ENCODE results near the gene RFX3. TPM values are rescaled to one million over a fixed set of nuclear protein-coding genes. Genes with fewer than 3 reads are reported as not detected.

Gene RFX3
- total RNA-seq, 1 donor from 2014 or later: 12.1 TPM

DNA sequence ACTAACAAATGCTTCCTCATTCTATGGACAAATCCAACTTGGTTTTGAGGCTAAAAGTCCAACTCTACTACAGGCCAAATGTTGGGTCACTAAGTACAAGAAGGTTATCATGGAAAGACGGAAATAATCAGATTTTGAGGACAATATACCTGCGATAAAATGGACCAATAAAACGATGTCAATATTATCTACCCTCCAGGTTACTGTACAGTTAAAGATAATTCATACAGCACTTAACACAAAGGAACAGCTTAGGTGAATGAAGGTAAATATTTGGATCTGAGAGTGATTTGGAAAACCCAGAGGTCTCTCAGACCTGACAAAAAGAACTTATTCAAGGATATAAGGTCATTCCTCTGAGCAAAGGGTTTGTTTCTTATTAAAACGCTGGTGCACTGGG lies 352.4 kb downstream of the RFX3 start:
- H3K27me3 Mint-ChIP-seq (ENCODE audit: low read depth, unreplicated experiment): no peaks in the 10 kb centered on the region

DNA sequence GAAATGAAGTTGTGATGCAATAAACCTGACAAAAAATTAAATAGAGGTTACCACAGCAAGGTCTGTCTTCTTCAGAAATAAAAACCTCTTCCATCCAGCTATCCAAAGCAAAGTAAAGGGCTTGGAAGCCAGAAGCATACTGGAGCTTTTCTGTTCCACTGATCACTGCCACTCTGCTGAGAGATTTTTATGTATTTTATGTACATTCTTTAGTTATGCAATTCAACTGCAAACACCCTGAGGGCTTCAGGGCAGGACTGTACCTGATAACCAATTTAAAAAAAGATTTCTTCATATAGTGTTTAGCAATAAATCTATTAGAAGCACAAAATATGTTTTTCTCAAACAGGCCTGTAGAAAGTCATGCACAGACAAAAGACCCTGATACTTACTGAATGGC lies 355.0 kb downstream of the RFX3 start:
- Histone ChIP-seq H3K4me1 (ENCODE audit: insufficient read depth, low read length) (no peaks in the 10 kb centered on the region), H3K4me2 (ENCODE audit: low read length) (no peak overlapping the region), H3K9ac (ENCODE audit: low read length) (no peak overlapping the region), H3K27me3 (ENCODE audit: insufficient read depth, low read length) (no peaks in the 10 kb centered on the region), H3K36me3 (ENCODE audit: insufficient read depth, low read length) (no peaks in the 10 kb centered on the region), H2AFZ (ENCODE audit: low read depth, low read length) (no peak overlapping the region), H3K4me3 (ENCODE audit: insufficient read depth, low read depth, low read length) (no peak overlapping the region), H4K20me1 (ENCODE audit: insufficient read depth, low read length) (no peaks in the 10 kb centered on the region), H3K9me3 (ENCODE audit: insufficient read depth, low read depth, low read length) (no peaks in the 10 kb centered on the region), H3K27ac (ENCODE audit: low read depth, low read length) (no peak overlapping the region), H3K79me2 (ENCODE audit: insufficient read depth, low read length) (no peaks in the 10 kb centered on the region)
- Mint-ChIP-seq H3K4me3 (ENCODE audit: unreplicated experiment) (no peak overlapping the region), H3K27ac (ENCODE audit: unreplicated experiment) (no peak overlapping the region), H3K4me1 (ENCODE audit: low read depth, unreplicated experiment) (peaks cover 2% of the 10 kb centered on the region), H3K36me3 (ENCODE audit: low read depth, unreplicated experiment) (no peaks in the 10 kb centered on the region), H3K27me3 (ENCODE audit: low read depth, unreplicated experiment) (no peaks in the 10 kb centered on the region), H3K9me3 (ENCODE audit: unreplicated experiment) (no peaks in the 10 kb centered on the region)
- no peak for FAIRE-seq
- DNase-seq (ENCODE audit: low read depth): no peak
- TF ChIP-seq EZH2 (IDR thresholded peaks at IDR 0.05; ENCODE audit: insufficient read depth, low read length): no peak
- TF ChIP-seq, protein P1, sequence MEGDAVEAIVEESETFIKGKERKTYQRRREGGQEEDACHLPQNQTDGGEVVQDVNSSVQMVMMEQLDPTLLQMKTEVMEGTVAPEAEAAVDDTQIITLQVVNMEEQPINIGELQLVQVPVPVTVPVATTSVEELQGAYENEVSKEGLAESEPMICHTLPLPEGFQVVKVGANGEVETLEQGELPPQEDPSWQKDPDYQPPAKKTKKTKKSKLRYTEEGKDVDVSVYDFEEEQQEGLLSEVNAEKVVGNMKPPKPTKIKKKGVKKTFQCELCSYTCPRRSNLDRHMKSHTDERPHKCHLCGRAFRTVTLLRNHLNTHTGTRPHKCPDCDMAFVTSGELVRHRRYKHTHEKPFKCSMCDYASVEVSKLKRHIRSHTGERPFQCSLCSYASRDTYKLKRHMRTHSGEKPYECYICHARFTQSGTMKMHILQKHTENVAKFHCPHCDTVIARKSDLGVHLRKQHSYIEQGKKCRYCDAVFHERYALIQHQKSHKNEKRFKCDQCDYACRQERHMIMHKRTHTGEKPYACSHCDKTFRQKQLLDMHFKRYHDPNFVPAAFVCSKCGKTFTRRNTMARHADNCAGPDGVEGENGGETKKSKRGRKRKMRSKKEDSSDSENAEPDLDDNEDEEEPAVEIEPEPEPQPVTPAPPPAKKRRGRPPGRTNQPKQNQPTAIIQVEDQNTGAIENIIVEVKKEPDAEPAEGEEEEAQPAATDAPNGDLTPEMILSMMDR (IDR thresholded peaks at IDR 0.05; ENCODE audit: insufficient read depth, low read depth, low read length): no peak

More for the DNA sequence above, 352.4 kb downstream of the RFX3 start:
- no peaks in the 10 kb centered on the region for H3K27me3 ChIP-seq (ENCODE audit: insufficient read depth, low read length)
- H4K20me1 ChIP-seq (ENCODE audit: insufficient read depth, low read length): no peaks in the 10 kb centered on the region
- no peak for DNase-seq (ENCODE audit: low read depth)
- no peak overlapping the region for H3K27ac ChIP-seq (ENCODE audit: low read depth, low read length)
- no peaks in the 10 kb centered on the region for H3K36me3 ChIP-seq (ENCODE audit: insufficient read depth, low read length)
- H3K4me2 ChIP-seq (ENCODE audit: low read length): no peak overlapping the region
- H3K4me1 ChIP-seq (ENCODE audit: insufficient read depth, low read length): no peaks in the 10 kb centered on the region
- no peak overlapping the region for H3K9ac ChIP-seq (ENCODE audit: low read length)
- H3K4me1 Mint-ChIP-seq (ENCODE audit: low read depth, unreplicated experiment): peaks cover 6% of the 10 kb centered on the region
- no peak for FAIRE-seq
- no peak overlapping the region for H3K27ac Mint-ChIP-seq (ENCODE audit: unreplicated experiment)
- no peaks in the 10 kb centered on the region for H3K9me3 Mint-ChIP-seq (ENCODE audit: unreplicated experiment)
- H2AFZ ChIP-seq (ENCODE audit: low read depth, low read length): no peak overlapping the region
- no peaks in the 10 kb centered on the region for H3K36me3 Mint-ChIP-seq (ENCODE audit: low read depth, unreplicated experiment)
- no peak overlapping the region for H3K4me3 ChIP-seq (ENCODE audit: insufficient read depth, low read depth, low read length)
- no peaks in the 10 kb centered on the region for H3K79me2 ChIP-seq (ENCODE audit: insufficient read depth, low read length)
- H3K9me3 ChIP-seq (ENCODE audit: insufficient read depth, low read depth, low read length): no peaks in the 10 kb centered on the region
- H3K4me3 Mint-ChIP-seq (ENCODE audit: unreplicated experiment): no peak overlapping the region
- TF ChIP-seq EZH2 (IDR thresholded peaks at IDR 0.05; ENCODE audit: insufficient read depth, low read length): no peak

Measured in astrocyte (in vitro differentiated cells and primary cell).